Measurements from ENCODE around the gene DCT. TPM values are rescaled to one million over a fixed set of nuclear protein-coding genes. Genes with fewer than 3 reads are reported as not detected.
"Not testable (repeated sequence)": the region's sequence is repeated elsewhere in the genome, so short reads cannot be mapped to it uniquely, and the experiment has no call there.

The DCT gene
- total and polyA plus RNA-seq, 4 donors: 0.39 to 2.0 (median 0.85) TPM

- no peaks in the 10 kb centered on the region for H3K27me3 ChIP-seq (ENCODE audit: control insufficient read depth, insufficient read depth, low read length)
- H3K36me3 ChIP-seq (ENCODE audit: control insufficient read depth, insufficient read depth, low read length): no peaks in the 10 kb centered on the region
- DNase-seq (ENCODE audit: low read depth in 4 of 6, low spot score in 6 of 6): no peak
- H3K27ac ChIP-seq (ENCODE audit: low read depth, low read length): no peak overlapping the region
- H3K4me1 ChIP-seq (ENCODE audit: control insufficient read depth, insufficient read depth, low read length): no peaks in the 10 kb centered on the region
- no peak overlapping the region for H3K4me3 ChIP-seq (ENCODE audit: low read depth, low read length)
- H3K9me3 ChIP-seq (ENCODE audit: control insufficient read depth, insufficient read depth, low read length): no peaks in the 10 kb centered on the region
Observed at GRCh38 chr13:94503851-94504250, 24.4 kb upstream of the DCT start.

- H3K27me3 ChIP-seq (ENCODE audit: control insufficient read depth, insufficient read depth, low read length); DNase-seq (ENCODE audit: low read depth in 4 of 6, low spot score in 6 of 6); H3K4me3 ChIP-seq (ENCODE audit: low read depth, low read length); H3K36me3 ChIP-seq (ENCODE audit: control insufficient read depth, insufficient read depth, low read length); H3K9me3 ChIP-seq (ENCODE audit: control insufficient read depth, insufficient read depth, low read length); H3K4me1 ChIP-seq (ENCODE audit: control insufficient read depth, insufficient read depth, low read length); H3K27ac ChIP-seq (ENCODE audit: low read depth, low read length): not testable (repeated sequence)
- WGBS (ENCODE audit: insufficient coverage): 83% methylated on average over 3 of the region's 4 CpGs
Observed at GRCh38 chr13:94498831-94499230, 19.3 kb upstream of the DCT start.

DNA sequence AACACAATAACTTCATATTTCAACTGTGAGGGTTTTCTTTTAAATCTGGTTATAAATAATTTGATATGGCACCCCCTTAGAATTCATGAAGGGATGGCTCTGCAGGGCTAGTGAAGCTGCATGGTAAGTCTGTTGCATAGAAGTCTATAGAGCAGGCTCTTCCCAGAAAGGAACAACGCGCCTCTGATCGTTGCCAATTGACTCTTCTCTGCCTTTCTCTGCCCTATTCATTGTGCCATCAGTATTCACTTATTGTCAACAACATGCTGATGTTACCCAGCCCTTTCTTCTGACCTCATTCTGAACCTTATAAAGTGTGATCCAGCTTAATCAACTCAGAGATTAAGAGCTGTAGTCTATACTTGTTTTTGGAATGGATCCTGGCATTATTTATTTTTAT is 16.3 kb upstream of the DCT start:
- H3K9me3 ChIP-seq (ENCODE audit: control insufficient read depth, insufficient read depth, low read length): peaks cover 4% of the 10 kb centered on the region

GRCh38 chr13:94494026-94494425 is 14.5 kb upstream of the DCT start:
- Histone ChIP-seq H3K9me3 (ENCODE audit: control insufficient read depth, insufficient read depth, low read length) (peaks cover 4% of the 10 kb centered on the region), H3K27me3 (ENCODE audit: control insufficient read depth, insufficient read depth, low read length) (no peaks in the 10 kb centered on the region), H3K4me1 (ENCODE audit: control insufficient read depth, insufficient read depth, low read length) (no peaks in the 10 kb centered on the region), H3K36me3 (ENCODE audit: control insufficient read depth, insufficient read depth, low read length) (no peaks in the 10 kb centered on the region), H3K27ac (ENCODE audit: low read depth, low read length) (no peak overlapping the region), H3K4me3 (ENCODE audit: low read depth, low read length) (no peak overlapping the region)
- peak in 1 of 6 donors; percentile 28 for DNase-seq (ENCODE audit: low read depth in 4 of 6, low spot score in 6 of 6)
- WGBS (ENCODE audit: insufficient coverage): 22% methylated on average over 2 of the region's 2 CpGs

More for the DNA sequence above, 16.3 kb upstream of the DCT start:
- H3K36me3 ChIP-seq (ENCODE audit: control insufficient read depth, insufficient read depth, low read length): no peaks in the 10 kb centered on the region
- peak in 1 of 6 donors; percentile 13 for DNase-seq (ENCODE audit: low read depth in 4 of 6, low spot score in 6 of 6)
- no peak overlapping the region for H3K27ac ChIP-seq (ENCODE audit: low read depth, low read length)
- 61% methylated on average over 3 of the region's 3 CpGs for WGBS (ENCODE audit: insufficient coverage)
- no peaks in the 10 kb centered on the region for H3K27me3 ChIP-seq (ENCODE audit: control insufficient read depth, insufficient read depth, low read length)
- no peak overlapping the region for H3K4me3 ChIP-seq (ENCODE audit: low read depth, low read length)
- no peaks in the 10 kb centered on the region for H3K4me1 ChIP-seq (ENCODE audit: control insufficient read depth, insufficient read depth, low read length)

- Histone ChIP-seq H3K27ac (ENCODE audit: low read depth, low read length) (no peak overlapping the region), H3K9me3 (ENCODE audit: control insufficient read depth, insufficient read depth, low read length) (no peaks in the 10 kb centered on the region), H3K4me3 (ENCODE audit: low read depth, low read length) (no peak overlapping the region), H3K27me3 (ENCODE audit: control insufficient read depth, insufficient read depth, low read length) (no peaks in the 10 kb centered on the region), H3K4me1 (ENCODE audit: control insufficient read depth, insufficient read depth, low read length) (no peaks in the 10 kb centered on the region), H3K36me3 (ENCODE audit: control insufficient read depth, insufficient read depth, low read length) (no peaks in the 10 kb centered on the region)
- WGBS (ENCODE audit: insufficient coverage): 60% methylated on average over 1 of the region's 2 CpGs
- no peak for DNase-seq (ENCODE audit: low read depth in 4 of 6, low spot score in 6 of 6)
Observed at GRCh38 chr13:94487043-94487442, 7.6 kb upstream of the DCT start.

- no peaks in the 10 kb centered on the region for H3K9me3 ChIP-seq (ENCODE audit: control insufficient read depth, insufficient read depth, low read length)
- H3K27me3 ChIP-seq (ENCODE audit: control insufficient read depth, insufficient read depth, low read length): no peaks in the 10 kb centered on the region
- no peak for DNase-seq (ENCODE audit: low read depth in 4 of 6, low spot score in 6 of 6)
- peaks cover 5% of the 10 kb centered on the region for H3K4me1 ChIP-seq (ENCODE audit: control insufficient read depth, insufficient read depth, low read length)
- no peak overlapping the region for H3K27ac ChIP-seq (ENCODE audit: low read depth, low read length)
- H3K36me3 ChIP-seq (ENCODE audit: control insufficient read depth, insufficient read depth, low read length): no peaks in the 10 kb centered on the region
- H3K4me3 ChIP-seq (ENCODE audit: low read depth, low read length): no peak overlapping the region
- WGBS (ENCODE audit: insufficient coverage): 45% methylated on average over 2 of the region's 5 CpGs
Observed at GRCh38 chr13:94483970-94484369, 4.5 kb upstream of the DCT start.

DNA sequence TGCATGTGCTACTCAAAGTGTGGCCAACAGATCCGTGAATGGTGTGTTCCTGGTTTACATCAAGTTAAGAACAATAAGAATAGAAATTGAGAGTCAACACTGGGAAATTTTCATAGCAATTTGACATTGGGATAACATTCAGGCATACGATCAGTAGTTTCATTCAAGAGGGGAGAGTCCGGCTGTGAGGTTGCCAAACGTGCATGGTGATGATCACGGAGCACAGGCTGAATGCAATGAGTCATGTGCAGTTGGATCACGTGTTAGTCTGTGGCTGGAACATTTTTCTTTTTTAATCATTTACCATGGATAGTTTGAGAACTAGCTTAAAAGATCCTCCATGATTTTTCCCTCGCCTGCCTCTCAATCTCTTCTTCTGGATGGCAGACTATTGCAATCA is 2.5 kb upstream of the DCT start:
- Histone ChIP-seq H3K4me1 (ENCODE audit: control insufficient read depth, insufficient read depth, low read length) (peaks cover 9% of the 10 kb centered on the region), H3K4me3 (ENCODE audit: low read depth, low read length) (no peak overlapping the region), H3K27ac (ENCODE audit: low read depth, low read length) (no peak overlapping the region), H3K27me3 (ENCODE audit: control insufficient read depth, insufficient read depth, low read length) (no peaks in the 10 kb centered on the region), H3K36me3 (ENCODE audit: control insufficient read depth, insufficient read depth, low read length) (no peaks in the 10 kb centered on the region), H3K9me3 (ENCODE audit: control insufficient read depth, insufficient read depth, low read length) (no peaks in the 10 kb centered on the region)
- no peak for DNase-seq (ENCODE audit: low read depth in 4 of 6, low spot score in 6 of 6)
- 90% methylated on average over 6 of the region's 7 CpGs for WGBS (ENCODE audit: insufficient coverage)

- WGBS (ENCODE audit: insufficient coverage): 56% methylated on average over 2 of the region's 3 CpGs
- Histone ChIP-seq H3K9me3 (ENCODE audit: control insufficient read depth, insufficient read depth, low read length) (no peaks in the 10 kb centered on the region), H3K27ac (ENCODE audit: low read depth, low read length) (no peak overlapping the region), H3K36me3 (ENCODE audit: control insufficient read depth, insufficient read depth, low read length) (no peaks in the 10 kb centered on the region), H3K4me1 (ENCODE audit: control insufficient read depth, insufficient read depth, low read length) (peaks cover 9% of the 10 kb centered on the region), H3K4me3 (ENCODE audit: low read depth, low read length) (no peak overlapping the region), H3K27me3 (ENCODE audit: control insufficient read depth, insufficient read depth, low read length) (no peaks in the 10 kb centered on the region)
- DNase-seq (ENCODE audit: low read depth in 4 of 6, low spot score in 6 of 6): peak in 2 of 6 donors; percentile 14 to 64
Observed at GRCh38 chr13:94480672-94481145, 1.2 kb upstream of the DCT start.

DNA sequence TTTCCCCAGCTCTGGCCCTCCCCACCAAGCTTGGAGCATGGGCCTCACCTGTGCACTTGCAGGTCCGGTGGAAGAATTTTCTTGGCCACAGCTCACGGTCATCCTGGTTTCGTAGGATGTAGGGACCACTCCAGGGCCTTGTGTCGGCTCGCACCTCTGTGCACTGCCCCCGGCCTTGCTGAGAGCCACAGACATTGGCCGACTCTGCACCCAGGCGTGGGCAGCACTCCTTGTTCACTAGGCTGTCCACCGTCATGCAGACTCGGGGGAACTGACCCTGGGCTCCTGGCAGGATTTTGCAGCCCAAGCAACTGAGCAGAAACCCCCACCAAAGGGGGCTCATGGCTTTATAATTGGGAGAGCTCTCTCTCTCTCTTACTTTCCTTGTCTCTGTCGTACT is 569 bp downstream of the DCT start:
- WGBS (ENCODE audit: insufficient coverage): 93% methylated on average over 9 of the region's 11 CpGs
- Histone ChIP-seq H3K4me3 (ENCODE audit: low read depth, low read length) (no peak overlapping the region), H3K4me1 (ENCODE audit: control insufficient read depth, insufficient read depth, low read length) (peaks cover 9% of the 10 kb centered on the region), H3K27me3 (ENCODE audit: control insufficient read depth, insufficient read depth, low read length) (no peaks in the 10 kb centered on the region), H3K9me3 (ENCODE audit: control insufficient read depth, insufficient read depth, low read length) (no peaks in the 10 kb centered on the region), H3K36me3 (ENCODE audit: control insufficient read depth, insufficient read depth, low read length) (no peaks in the 10 kb centered on the region), H3K27ac (ENCODE audit: low read depth, low read length) (no peak overlapping the region)
- no peak for DNase-seq (ENCODE audit: low read depth in 4 of 6, low spot score in 6 of 6)

DNA sequence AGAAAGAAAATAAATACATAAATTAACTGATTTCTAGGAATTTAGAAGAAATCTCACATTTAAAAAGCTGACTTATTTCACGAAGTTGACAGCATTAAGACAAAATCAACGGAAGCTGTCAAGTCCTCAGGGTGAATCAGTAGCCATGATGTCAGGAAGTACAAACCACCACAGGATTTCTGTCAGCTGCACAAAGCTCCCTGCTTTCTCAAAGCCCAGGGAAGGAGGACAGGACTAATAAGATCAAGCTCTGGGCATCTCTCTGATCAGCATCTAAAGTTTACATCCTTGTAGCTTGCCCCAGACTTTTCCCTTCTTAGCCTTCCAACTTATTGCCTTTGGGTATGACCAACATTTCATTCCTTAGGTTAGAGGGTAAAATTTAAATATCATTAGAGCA is 9.4 kb downstream of the DCT start:
- no peak overlapping the region for H3K4me3 ChIP-seq (ENCODE audit: low read depth, low read length)
- H3K27ac ChIP-seq (ENCODE audit: low read depth, low read length): no peak overlapping the region
- no peaks in the 10 kb centered on the region for H3K9me3 ChIP-seq (ENCODE audit: control insufficient read depth, insufficient read depth, low read length)
- no peaks in the 10 kb centered on the region for H3K4me1 ChIP-seq (ENCODE audit: control insufficient read depth, insufficient read depth, low read length)
- no peaks in the 10 kb centered on the region for H3K27me3 ChIP-seq (ENCODE audit: control insufficient read depth, insufficient read depth, low read length)
- no peaks in the 10 kb centered on the region for H3K36me3 ChIP-seq (ENCODE audit: control insufficient read depth, insufficient read depth, low read length)
- no peak for DNase-seq (ENCODE audit: low read depth in 4 of 6, low spot score in 6 of 6)
- 100% methylated on average over 2 of the region's 2 CpGs for WGBS (ENCODE audit: insufficient coverage)

Data from spinal cord (tissue), 10 donors.